NCI-H128 (cell line): ENCODE results near the gene CFAP46.

Experiments used
- DNase-seq: peaks from one replicate; lab custom pipeline; 2025; ENCODE audit not compliant: unreplicated experiment; lab: John Stamatoyannopoulos, UW

CFAP46 gene

GRCh38 chr10:132942101-132943057 lies at the start of gene CFAP46:
CFAP46 (minus strand) TSS chr10:132942570; CDS start chr10:132942484, 86 bp downstream.
- DNase-seq, result peak; percentile 2

- no peak for DNase-seq
Observed at GRCh38 chr10:132991706-132992432, 49.5 kb upstream of the CFAP46 start.

DNA sequence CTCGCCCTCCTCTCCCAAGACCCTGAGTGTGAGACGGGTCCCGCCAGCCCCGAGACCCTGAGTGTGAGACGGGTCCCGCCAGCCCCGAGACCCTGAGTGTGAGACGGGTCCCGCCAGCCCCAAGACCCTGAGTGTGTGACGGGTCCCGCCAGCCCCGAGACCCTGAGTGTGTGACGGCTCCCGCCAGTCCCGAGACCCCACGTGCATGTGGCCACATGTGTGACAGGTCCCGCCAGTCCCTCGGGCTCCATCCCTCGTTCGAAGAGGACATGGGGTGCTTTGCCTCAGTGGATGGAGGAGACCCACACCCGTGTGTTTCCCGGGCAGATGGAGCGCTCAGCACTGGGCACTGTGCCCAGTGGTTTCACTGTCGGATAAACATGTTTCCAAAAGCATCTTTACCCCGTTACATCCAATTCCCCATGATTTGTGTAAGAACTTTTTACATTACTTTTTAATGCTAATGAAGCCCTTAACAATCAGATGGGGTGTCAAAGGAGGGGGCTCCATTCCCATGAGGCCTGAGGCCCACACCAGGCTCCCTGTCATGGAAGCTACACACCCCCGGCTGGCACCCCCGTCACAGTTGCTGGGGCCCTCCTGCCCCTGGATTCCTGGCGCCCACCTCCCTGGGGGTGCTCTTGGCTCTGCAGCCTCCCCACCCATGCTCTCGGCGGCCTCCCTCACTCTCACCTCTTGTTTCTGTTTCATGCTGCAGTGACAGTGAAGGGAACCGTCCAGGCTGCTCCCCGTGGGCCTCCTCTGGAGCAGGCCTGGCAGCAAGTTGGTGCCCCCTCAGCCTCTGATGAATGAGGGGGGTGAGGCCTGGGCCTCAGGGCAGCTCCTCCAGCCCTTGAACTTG lies 48.5 kb upstream of the CFAP46 start:
- no peak for DNase-seq

DNA sequence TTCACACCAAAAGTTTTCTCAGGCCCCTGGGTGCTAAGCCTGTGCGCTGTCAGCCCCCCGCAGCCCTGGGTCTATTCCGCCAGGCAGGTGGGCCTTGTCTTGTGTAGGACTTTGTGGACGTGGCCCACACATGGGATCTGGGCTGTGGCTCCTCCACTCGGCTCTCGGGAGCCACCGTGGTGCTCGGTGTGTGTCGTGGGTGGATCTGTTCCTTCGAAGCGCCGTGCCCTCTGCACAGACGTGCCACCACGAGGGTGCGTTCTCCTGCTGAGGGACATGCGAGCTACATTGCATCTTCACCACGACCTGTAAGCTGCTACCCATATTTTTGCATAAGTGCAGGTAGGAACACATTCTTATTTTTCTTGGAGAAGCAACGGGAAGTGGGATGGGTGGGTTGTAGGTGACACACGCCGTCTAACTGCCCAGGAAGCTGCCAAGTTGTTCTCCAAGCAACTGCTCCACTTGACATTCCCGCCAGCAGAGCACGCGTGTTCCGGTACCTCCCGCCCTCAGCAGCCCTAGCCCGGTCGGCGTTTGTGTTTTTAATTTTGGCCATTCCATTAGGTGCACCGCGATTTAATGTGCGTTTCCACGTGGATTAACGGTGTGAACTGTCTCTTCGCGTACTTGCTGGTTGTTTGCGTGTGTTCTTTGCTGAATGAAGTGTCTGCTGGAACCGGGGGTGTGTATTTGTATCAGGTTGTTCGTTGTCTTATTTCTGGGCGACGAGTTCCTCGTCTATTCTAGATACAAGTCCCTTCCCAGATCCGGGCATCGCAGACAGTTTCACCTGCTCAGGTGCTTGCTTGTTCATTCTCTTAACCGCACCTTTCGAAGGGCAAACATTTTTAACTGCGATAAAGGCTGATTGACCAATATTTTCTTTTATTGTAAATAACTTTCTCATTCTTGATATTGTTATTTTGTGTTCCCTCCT lies 47.4 kb upstream of the CFAP46 start:
- no peak for DNase-seq

GRCh38 chr10:132988988-132989387 lies 46.6 kb upstream of the CFAP46 start:
- DNase-seq, result no peak

GRCh38 chr10:132987671-132988571 lies 45.6 kb upstream of the CFAP46 start:
- DNase-seq, result no peak

- no peak for DNase-seq
Observed at GRCh38 chr10:132986978-132987377, 44.6 kb upstream of the CFAP46 start.

DNA sequence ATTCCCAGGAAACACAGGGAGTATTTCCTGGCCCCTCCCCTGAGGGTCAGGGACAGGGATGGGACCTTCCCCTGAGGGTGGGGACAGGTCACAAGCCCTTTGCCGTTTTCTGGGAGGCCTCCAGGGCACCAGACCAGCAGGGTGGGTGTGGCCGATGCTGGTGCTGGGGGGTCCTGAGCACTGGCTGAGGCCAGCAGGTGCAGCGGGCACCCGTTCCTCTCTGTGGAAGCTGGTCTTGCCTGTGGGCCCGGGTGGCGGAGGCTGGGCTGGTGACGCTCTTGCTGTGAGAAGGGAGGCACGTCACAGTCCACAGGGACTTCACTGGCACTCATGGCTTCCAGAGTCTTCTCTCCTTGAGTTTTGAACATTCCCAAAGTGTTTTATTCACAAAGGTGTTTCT lies 44.2 kb upstream of the CFAP46 start:
- DNase-seq, result no peak

DNA sequence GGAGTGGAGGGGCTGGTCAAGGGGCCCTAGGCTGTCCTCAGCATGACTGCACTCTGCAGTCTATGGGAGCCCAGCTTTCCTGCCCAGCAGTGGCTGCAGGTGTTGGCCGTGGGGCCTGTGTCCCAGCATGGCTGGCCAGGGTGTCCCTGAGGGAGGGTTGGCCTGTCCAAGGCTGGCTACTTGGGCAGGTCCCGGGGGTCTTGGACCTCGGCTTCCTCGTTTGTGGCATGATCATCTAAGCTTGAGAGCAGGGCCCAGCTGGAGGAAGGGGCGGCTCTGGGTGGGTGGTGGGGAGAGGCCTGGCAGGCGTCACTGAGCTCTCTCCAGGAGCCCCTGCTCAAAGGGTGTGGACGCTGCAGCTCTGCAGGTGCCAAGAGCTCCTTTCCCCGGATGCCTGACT lies 43.7 kb upstream of the CFAP46 start:
- no peak for DNase-seq

GRCh38 chr10:132985546-132985900 lies 43.2 kb upstream of the CFAP46 start:
- DNase-seq, result no peak

DNA sequence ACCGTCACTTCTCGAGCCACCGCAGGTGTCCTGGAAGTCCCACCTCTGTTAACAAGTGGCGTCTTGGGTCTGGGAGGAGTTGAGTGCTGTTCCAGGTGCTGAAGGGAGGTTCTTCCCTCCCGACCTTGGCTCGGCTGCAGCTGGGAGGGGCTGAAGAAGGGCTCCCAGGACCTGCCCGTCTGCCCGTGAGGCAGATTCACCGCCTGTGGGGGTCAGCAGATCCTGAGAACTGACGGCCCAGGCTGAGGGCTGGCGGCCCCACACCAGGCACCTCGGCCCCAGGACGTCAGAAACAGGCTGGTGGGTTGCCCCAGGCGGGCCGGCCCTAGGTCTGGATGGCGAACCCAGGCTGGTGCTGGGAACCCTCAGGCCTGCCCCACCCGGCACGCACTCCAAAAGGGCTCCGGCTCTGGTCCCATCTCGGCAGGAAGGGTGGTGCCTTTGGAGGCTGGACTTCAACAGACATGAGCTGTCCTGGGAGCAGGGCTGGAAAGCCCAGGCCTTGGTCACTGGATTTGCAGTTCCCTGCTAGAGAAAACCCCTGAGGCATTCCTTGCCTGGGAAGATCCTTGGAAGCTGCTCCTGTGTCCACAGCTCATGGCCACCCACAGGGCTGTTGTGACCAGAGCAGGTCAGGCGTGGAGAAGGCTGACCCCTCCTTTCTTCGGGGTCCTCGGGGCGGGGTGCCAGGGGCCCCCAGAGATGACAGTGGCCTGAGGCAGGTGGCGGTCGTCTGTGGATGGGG lies 42.6 kb upstream of the CFAP46 start:
- DNase-seq, result no peak

DNA sequence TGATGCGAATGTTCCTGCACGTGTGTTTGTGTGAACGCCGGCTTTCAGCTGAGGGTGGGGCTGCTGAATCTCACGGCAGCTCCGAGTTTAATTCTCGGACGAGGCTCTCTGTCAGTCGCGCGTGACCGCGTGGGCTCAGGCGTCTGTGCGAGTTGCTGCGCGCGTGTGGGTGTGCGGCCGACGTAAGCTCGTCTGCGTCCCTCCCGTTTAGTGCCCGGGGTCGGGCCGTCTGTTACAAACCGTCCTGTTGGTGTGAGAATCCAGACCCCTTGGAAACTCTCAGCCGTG lies 41.6 kb upstream of the CFAP46 start:
- no peak for DNase-seq

DNA sequence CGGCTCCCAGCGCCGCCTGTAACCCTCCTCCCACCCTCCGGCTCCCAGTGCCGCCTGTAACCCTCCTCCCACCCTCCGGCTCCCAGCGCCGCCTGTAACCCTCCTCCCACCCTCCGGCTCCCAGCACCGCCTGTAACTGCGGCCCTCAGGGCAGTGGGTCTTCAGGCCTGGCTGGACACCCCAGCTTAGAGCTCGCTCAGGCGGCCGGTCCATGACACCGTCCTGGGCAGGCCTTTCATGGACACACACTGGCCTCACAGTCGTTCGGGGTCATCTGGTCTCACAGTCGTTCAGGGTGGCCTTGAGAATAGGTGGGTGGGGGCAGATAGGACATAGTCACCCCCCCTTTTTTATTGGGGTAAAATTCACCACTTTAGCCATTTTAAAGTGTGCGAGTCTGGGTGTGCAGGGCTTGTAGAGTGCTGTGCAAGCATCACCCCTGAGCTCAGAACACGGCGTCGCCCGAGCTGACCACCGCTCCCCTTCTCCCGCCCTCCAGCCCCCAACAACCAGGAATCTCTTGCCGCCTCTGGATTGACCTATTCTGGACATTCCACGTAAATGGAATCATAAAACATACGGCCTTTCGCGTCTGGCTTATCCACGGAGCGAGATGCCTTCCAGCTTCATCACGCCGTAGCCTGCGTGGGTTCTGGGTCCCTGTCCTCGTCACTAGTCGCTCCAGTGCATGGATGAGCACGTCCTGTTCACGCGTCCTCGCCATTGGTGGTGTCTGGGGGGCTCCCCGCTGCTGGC lies 41.1 kb upstream of the CFAP46 start:
- DNase-seq, result no peak

GRCh38 chr10:132982301-132982989 lies 40.1 kb upstream of the CFAP46 start:
- no peak for DNase-seq

DNA sequence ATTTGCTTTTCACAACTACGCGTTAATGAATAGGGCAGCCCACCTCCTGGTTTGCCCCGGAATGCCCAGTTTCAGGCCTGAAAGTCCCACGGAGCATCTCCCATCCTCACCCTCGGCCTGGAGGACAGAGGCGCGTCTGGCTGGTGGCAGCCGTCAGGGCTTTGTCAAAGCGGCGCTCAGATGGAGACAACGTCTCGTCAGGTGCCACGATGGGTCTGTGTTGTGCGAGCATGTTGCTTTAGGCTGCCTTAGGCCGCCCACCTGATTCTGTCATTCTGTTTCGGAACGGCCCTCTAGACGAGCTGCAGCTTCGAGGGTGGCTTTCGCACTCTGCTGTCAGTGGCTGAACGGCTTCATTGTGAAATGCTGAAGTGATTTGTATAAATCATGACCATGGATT lies 39.4 kb upstream of the CFAP46 start:
- DNase-seq, result no peak

DNA sequence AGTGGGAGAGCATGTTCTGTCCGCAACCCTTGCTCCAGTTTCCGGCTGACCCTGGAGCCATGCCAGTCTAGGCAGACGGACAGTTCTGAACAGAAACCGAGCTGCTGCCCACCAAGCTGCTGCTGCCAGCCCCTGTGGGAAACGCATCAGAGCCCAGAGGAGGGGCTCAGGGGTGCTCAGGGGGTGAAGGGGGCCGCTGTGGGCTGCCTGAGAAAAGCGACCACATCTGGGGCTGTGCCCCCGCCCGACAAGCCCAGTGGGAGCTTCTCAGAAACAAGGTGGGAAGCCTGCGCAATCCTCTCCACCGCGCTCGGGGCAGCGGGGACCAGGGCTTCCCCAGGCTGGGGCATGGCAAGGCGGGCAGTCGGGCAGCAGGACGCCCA lies 38.8 kb upstream of the CFAP46 start:
- no peak for DNase-seq

GRCh38 chr10:132980426-132981172 lies 38.2 kb upstream of the CFAP46 start:
- DNase-seq, result no peak
